H9 (cell line): ENCODE data around the gene NELFCD. TPM values are rescaled to one million over a fixed set of nuclear protein-coding genes. Genes with fewer than 3 reads are reported as not detected.

Experiments used
- DNase-seq: peaks from one replicate; pipeline ENCODE4 v3.0.0-alpha.2; 2017
- H2AFZ ChIP-seq: one replicate; pipeline ENCODE4 v1.6.1; 2013; ENCODE audit warnings: mild to moderate bottlenecking, low read length, control low read depth, moderate library complexity
- H2AK5ac ChIP-seq: 2 replicates; pipeline ENCODE4 v1.6.1; 2013; ENCODE audit warnings: low read length, control low read depth, mixed read lengths; ENCODE audit not compliant: insufficient read length
- H2BK120ac ChIP-seq: one replicate; pipeline ENCODE4 v1.6.1; 2013; ENCODE audit warnings: low read depth, mild to moderate bottlenecking, low read length, control low read depth, inconsistent platforms; ENCODE audit not compliant: poor library complexity, severe bottlenecking
- H2BK12ac ChIP-seq: 2 replicates; pipeline ENCODE4 v1.6.1; 2013; ENCODE audit warnings: low read length, control low read depth, mixed read lengths, low read depth; ENCODE audit not compliant: insufficient read length
- H2BK15ac ChIP-seq: 2 replicates; pipeline ENCODE4 v1.6.1; 2013; ENCODE audit warnings: low read depth, low read length, control low read depth
- H2BK20ac ChIP-seq: one replicate; pipeline ENCODE4 v1.6.1; 2013; ENCODE audit warnings: low read depth, mild to moderate bottlenecking, low read length, control low read depth, inconsistent platforms; ENCODE audit not compliant: poor library complexity, severe bottlenecking
- H2BK5ac ChIP-seq: 2 replicates; pipeline ENCODE4 v1.6.1; 2013; ENCODE audit warnings: low read length, control low read depth, mixed read lengths; ENCODE audit not compliant: insufficient read length
- H3K14ac ChIP-seq: 2 replicates; pipeline ENCODE4 v1.6.1; 2013; ENCODE audit warnings: low read length, control low read depth; ENCODE audit not compliant: insufficient read depth
- H3K18ac ChIP-seq: 2 replicates; pipeline ENCODE4 v1.6.1; 2013; ENCODE audit warnings: low read depth, mild to moderate bottlenecking, mixed read lengths, low read length, control low read depth; ENCODE audit not compliant: insufficient read length
- H3K23ac ChIP-seq: 2 replicates; pipeline ENCODE4 v1.6.1; 2013; ENCODE audit warnings: low read length, control low read depth, mixed read lengths, low read depth; ENCODE audit not compliant: insufficient read length
- H3K23me2 ChIP-seq: 2 replicates; pipeline ENCODE4 v1.6.1; 2013; ENCODE audit warnings: low read depth, mild to moderate bottlenecking, mixed read lengths, low read length, control low read depth; ENCODE audit not compliant: insufficient read length, poor library complexity, severe bottlenecking
- H3K27ac ChIP-seq: 2 replicates; pipeline ENCODE4 v1.5.1; 2013; ENCODE audit warnings: low read length, control low read depth, mixed read lengths, low read depth; ENCODE audit not compliant: insufficient read length
- H3K27me3 ChIP-seq: 2 replicates; pipeline ENCODE4 v1.6.1; 2013; ENCODE audit warnings: low read length, control low read depth, inconsistent platforms; ENCODE audit not compliant: insufficient read depth
- H3K4ac ChIP-seq: 2 replicates; pipeline ENCODE4 v1.6.1; 2013; ENCODE audit warnings: low read depth, mild to moderate bottlenecking, control low read depth, inconsistent platforms, low read length, moderate library complexity
- H3K4me1 ChIP-seq: 2 replicates; pipeline ENCODE4 v1.6.1; 2013; ENCODE audit warnings: low read length, control low read depth, inconsistent platforms; ENCODE audit not compliant: insufficient read depth
- H3K4me2 ChIP-seq: 2 replicates; pipeline ENCODE4 v1.6.1; 2013; ENCODE audit warnings: low read length, control low read depth, mixed read lengths; ENCODE audit not compliant: insufficient read length, insufficient read depth
- H3K56ac ChIP-seq: 2 replicates; pipeline ENCODE4 v1.6.1; 2013; ENCODE audit warnings: low read depth, mild to moderate bottlenecking, mixed read lengths, low read length, control low read depth; ENCODE audit not compliant: insufficient read length
- H3K79me1 ChIP-seq: 2 replicates; pipeline ENCODE4 v1.6.1; 2013; ENCODE audit warnings: low read depth, mild to moderate bottlenecking, moderate library complexity, low read length, control low read depth, inconsistent platforms; ENCODE audit not compliant: insufficient read depth, poor library complexity, severe bottlenecking
- H3K79me2 ChIP-seq: 2 replicates; pipeline ENCODE4 v1.6.1; 2013; ENCODE audit warnings: low read length, control low read depth, inconsistent platforms; ENCODE audit not compliant: insufficient read depth
- H3K9ac ChIP-seq: 2 replicates; pipeline ENCODE4 v1.6.1; 2013; ENCODE audit warnings: low read length, control low read depth, mixed read lengths; ENCODE audit not compliant: insufficient read length; ENCODE audit errors: extremely low read depth
- H3K9me3 ChIP-seq: one replicate; pipeline ENCODE4 v1.6.1; 2013; ENCODE audit warnings: low read depth, low read length, inconsistent platforms; ENCODE audit not compliant: control insufficient read depth
- H3T11ph ChIP-seq: one replicate; pipeline ENCODE4 v1.6.1; 2013; ENCODE audit warnings: mild to moderate bottlenecking, low read length, control low read depth, inconsistent platforms
- H4K20me1 ChIP-seq: one replicate; pipeline ENCODE4 v1.6.1; 2013; ENCODE audit not compliant: control insufficient read depth, insufficient read length, insufficient read depth
- H4K5ac ChIP-seq: 2 replicates; pipeline ENCODE4 v1.6.1; 2013; ENCODE audit warnings: low read depth, mild to moderate bottlenecking, mixed read lengths, low read length, control low read depth; ENCODE audit not compliant: insufficient read length
- H4K8ac ChIP-seq: replicated peaks from 2 replicates; pipeline ENCODE4 v1.6.1; 2013; ENCODE audit warnings: low read length, control low read depth, mixed read lengths, low read depth; ENCODE audit not compliant: insufficient read length
- H4K91ac ChIP-seq: 2 replicates; pipeline ENCODE4 v1.6.1; 2013; ENCODE audit warnings: low read depth, mild to moderate bottlenecking, moderate library complexity, mixed read lengths, low read length, control low read depth; ENCODE audit not compliant: insufficient read length
- H3K27ac Mint-ChIP-seq, 3 experiments: 2 replicates in 2 of 3; 3 replicates in 1 of 3; pipeline ENCODE4 v1.8.0; 2020 to 2021; ENCODE audit warnings: mixed read lengths in 3 of 3, mild to moderate bottlenecking in 1 of 3, moderate library complexity in 1 of 3
- H3K27me3 Mint-ChIP-seq: 2 replicates; pipeline ENCODE4 v1.8.0; 2021; ENCODE audit warnings: low read depth, mild to moderate bottlenecking, moderate library complexity, mixed read lengths
- H3K36me3 Mint-ChIP-seq, 3 experiments: 2 replicates in 2 of 3; 3 replicates in 1 of 3; pipeline ENCODE4 v1.8.0; 2020 to 2021; ENCODE audit warnings: low read depth in 3 of 3, mixed read lengths in 3 of 3; ENCODE audit not compliant: insufficient read depth in 1 of 3
- H3K4me1 Mint-ChIP-seq, 2 experiments: 2 replicates each; pipeline ENCODE4 v1.8.0; 2020; ENCODE audit warnings: mixed read lengths in 2 of 2
- H3K4me3 Mint-ChIP-seq, 2 experiments: 2 replicates in 1 of 2; 3 replicates in 1 of 2; pipeline ENCODE4 v1.8.0; 2020 to 2021; ENCODE audit warnings: mild to moderate bottlenecking in 2 of 2, mixed read lengths in 2 of 2, moderate library complexity in 1 of 2
- H3K9me3 Mint-ChIP-seq, 2 experiments: 2 replicates in 1 of 2; 3 replicates in 1 of 2; pipeline ENCODE4 v1.8.0; 2020; ENCODE audit warnings: mild to moderate bottlenecking in 2 of 2, mixed read lengths in 2 of 2, moderate library complexity in 1 of 2
- WGBS: extraction: QIAGEN DNeasy Blood & Tissue Kit; methylation state at CpG from one replicate; pipeline ENCODE4 v1.1.7; 2013; ENCODE audit warnings: missing lambda C conversion rate, low lambda C conversion rate, mixed read lengths; ENCODE audit not compliant: insufficient read length; ENCODE audit errors: extremely low coverage; 5-methylcytosine and 5-hydroxymethylcytosine counted together
- total RNA-seq: library from RNA; stranded (reverse); gene quantifications from 2 replicates; pipeline ENCODE4 v1.2.1, GENCODE V29; 2021
- TF ChIP-seq, protein P1 (sequence below): fragments of 200-600 bp; sonication (generic); conservative IDR thresholded peaks from 3 replicates; pipeline ENCODE4 v1.8.0; 2021; ENCODE audit warnings: antibody characterized with exemption, mild to moderate bottlenecking

Gene NELFCD
- total RNA-seq, 1 experiment from 2014 or later = 57.8 TPM

DNA sequence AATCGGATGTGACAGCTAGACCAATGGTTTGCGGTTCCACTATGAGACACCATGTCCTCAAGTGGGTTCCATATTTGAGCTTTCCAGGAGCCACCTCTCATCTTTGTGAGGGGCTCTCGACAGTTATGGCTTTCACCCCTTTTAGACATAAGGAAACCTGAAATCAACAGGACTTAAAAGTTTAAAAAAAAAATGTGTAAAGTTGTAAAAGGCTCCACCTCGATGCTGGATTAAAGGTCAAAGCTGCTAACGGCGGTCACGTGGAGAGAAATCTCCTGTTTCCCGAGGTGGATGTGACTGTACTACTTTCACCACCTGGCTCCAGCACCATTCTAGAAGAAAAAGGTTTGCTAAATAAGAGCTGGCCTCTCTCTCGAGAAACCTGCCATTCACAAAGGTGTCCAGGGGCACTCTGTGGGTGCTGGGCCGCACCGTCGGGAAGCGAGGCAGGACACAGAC is 50.5 kb downstream of the NELFCD start:
- Histone ChIP-seq H3K18ac (peak overlapping the region; percentile 43), H2BK20ac (no peak overlapping the region), H4K5ac (no peak overlapping the region), H3K79me1 (no peaks in the 10 kb centered on the region), H4K8ac (no peak overlapping the region), H3K9me3 (no peaks in the 10 kb centered on the region), H3K23me2 (peaks cover 8% of the 10 kb centered on the region), H3K9ac (peak overlapping the region; percentile 68), H2BK15ac (no peak overlapping the region), H3K23ac (no peak overlapping the region), H3K4ac (no peak overlapping the region), H2BK5ac (no peak overlapping the region), H3K4me1 (peaks cover 3% of the 10 kb centered on the region), H3K56ac (no peak overlapping the region), H4K91ac (no peak overlapping the region), H3K27me3 (no peaks in the 10 kb centered on the region), H2BK120ac (no peak overlapping the region), H2AK5ac (no peak overlapping the region), H3K27ac (no peak overlapping the region), H4K20me1 (no peaks in the 10 kb centered on the region), H2AFZ (no peak overlapping the region), H3K4me2 (peak overlapping the region; percentile 87), H2BK12ac (no peak overlapping the region), H3K79me2 (peaks cover 4% of the 10 kb centered on the region; the same call in 1 of the 2 replicates), H3T11ph (no peak overlapping the region), H3K14ac (peak overlapping the region; percentile 81)
- Mint-ChIP-seq H3K27me3 (peaks cover 31% of the 10 kb centered on the region), H3K27ac (no peak overlapping the region), H3K4me3 (peak overlapping the region; percentile 93 to 94), H3K4me1 (peaks cover 19 to 24% of the 10 kb centered on the region in 2 experiments), H3K36me3 (peaks cover 33 to 72% (median 67%) of the 10 kb centered on the region in 3 experiments), H3K9me3 (no peaks in the 10 kb centered on the region)
- TF ChIP-seq, protein P1, sequence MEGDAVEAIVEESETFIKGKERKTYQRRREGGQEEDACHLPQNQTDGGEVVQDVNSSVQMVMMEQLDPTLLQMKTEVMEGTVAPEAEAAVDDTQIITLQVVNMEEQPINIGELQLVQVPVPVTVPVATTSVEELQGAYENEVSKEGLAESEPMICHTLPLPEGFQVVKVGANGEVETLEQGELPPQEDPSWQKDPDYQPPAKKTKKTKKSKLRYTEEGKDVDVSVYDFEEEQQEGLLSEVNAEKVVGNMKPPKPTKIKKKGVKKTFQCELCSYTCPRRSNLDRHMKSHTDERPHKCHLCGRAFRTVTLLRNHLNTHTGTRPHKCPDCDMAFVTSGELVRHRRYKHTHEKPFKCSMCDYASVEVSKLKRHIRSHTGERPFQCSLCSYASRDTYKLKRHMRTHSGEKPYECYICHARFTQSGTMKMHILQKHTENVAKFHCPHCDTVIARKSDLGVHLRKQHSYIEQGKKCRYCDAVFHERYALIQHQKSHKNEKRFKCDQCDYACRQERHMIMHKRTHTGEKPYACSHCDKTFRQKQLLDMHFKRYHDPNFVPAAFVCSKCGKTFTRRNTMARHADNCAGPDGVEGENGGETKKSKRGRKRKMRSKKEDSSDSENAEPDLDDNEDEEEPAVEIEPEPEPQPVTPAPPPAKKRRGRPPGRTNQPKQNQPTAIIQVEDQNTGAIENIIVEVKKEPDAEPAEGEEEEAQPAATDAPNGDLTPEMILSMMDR = no peak
- no peak for DNase-seq
- WGBS = no CpG with 5 or more reads among the region's 13 CpGs
